ENCODE measurements around the gene DNAL4.

Gene DNAL4

GRCh38 chr22:38799265-38800002 lies 5.5 kb upstream of the DNAL4 start:
- DNase-seq (ENCODE audit: low read depth): no peak
- no peak for TF ChIP-seq CTCF (conservative IDR thresholded peaks at IDR 0.05; ENCODE audit: low read depth, low read length)
- no peak overlapping the region for H3K4me3 ChIP-seq (ENCODE audit: low read length)

GRCh38 chr22:38798496-38798895 lies 4.6 kb upstream of the DNAL4 start:
- no peak for DNase-seq (ENCODE audit: low read depth)
- no peak overlapping the region for H3K4me3 ChIP-seq (ENCODE audit: low read length)
- TF ChIP-seq CTCF (conservative IDR thresholded peaks at IDR 0.05; ENCODE audit: low read depth, low read length): no peak

- TF ChIP-seq CTCF (conservative IDR thresholded peaks at IDR 0.05; ENCODE audit: low read depth, low read length): no peak
- DNase-seq (ENCODE audit: low read depth): no peak
- no peak overlapping the region for H3K4me3 ChIP-seq (ENCODE audit: low read length)
These were observed 2.5 kb upstream of the DNAL4 start for GRCh38 chr22:38796262-38796957.

DNA sequence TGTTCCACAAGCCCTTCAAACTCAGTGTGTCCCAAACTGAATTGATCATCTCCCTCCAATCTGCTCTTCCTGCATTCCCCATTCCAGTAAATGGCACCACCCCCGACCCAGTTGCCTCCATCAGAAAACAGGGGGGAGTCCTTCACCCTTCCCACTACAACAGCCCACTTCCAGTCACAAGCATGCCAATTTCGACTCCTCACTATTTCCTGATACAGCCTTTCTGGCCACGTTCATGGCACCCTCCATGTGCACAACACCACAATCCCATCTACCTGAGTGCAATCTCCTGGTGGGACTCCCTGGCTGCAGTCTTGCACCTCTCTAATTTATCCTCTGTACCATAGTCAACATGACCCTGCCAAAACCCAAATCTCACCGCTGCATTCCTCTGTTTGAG lies 1.6 kb upstream of the DNAL4 start:
- H3K4me3 ChIP-seq (ENCODE audit: low read length): no peak overlapping the region
- no peak for TF ChIP-seq CTCF (conservative IDR thresholded peaks at IDR 0.05; ENCODE audit: low read depth, low read length)
- DNase-seq (ENCODE audit: low read depth): no peak

DNA sequence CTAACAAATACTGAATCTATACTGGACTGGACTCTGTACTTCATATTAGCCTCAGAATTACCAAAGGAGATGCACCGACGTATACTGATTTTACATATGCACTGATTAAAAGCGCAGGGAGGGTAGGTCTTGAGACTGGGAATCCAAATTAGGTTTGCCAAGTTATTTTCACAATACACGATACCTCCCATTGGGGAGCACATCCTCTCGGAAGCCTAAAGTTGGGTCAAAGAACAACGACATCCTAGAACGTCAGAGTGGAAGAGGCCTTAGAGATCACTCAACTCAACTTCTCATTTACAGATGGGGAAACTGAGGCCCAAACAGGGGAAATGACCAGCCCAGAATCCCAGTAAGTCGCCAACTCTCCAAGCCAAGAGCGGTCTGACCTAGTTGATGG lies 626 bp downstream of the DNAL4 start:
- H3K4me3 ChIP-seq (ENCODE audit: low read length): peak overlapping the region; percentile 69
- no peak for DNase-seq (ENCODE audit: low read depth)
- no peak for TF ChIP-seq CTCF (conservative IDR thresholded peaks at IDR 0.05; ENCODE audit: low read depth, low read length)

DNA sequence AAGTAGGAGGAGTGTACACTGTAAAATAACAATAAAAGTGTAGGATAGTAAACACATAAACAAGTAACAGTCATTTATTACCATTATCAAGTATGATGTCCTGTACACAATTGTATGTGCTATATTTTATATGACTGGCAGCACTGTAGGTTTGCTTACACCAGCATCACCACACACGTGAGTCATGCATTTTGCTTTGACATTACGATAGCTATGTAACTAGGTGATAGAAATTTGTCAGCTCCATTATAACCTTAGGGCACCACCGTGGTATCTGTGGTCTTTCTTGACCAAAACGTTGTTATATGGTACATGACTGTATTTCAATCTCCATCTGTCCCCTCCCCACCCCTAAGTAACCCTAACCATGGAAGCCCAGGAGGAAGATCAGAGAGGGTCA lies 1.1 kb downstream of the DNAL4 start:
- H3K4me3 ChIP-seq (ENCODE audit: low read length): peak overlapping the region; percentile 69
- TF ChIP-seq CTCF (conservative IDR thresholded peaks at IDR 0.05; ENCODE audit: low read depth, low read length): no peak
- DNase-seq (ENCODE audit: low read depth): no peak

GRCh38 chr22:38789606-38790005 lies 4.3 kb downstream of the DNAL4 start:
- no peak for TF ChIP-seq CTCF (conservative IDR thresholded peaks at IDR 0.05; ENCODE audit: low read depth, low read length)
- H3K4me3 ChIP-seq (ENCODE audit: low read length): no peak overlapping the region
- no peak for DNase-seq (ENCODE audit: low read depth)
